ENCODE results near the gene STON2.
"Not testable (repeated sequence)": the region's sequence is repeated elsewhere in the genome, so short reads cannot be mapped to it uniquely, and the experiment has no call there.

STON2 gene

DNA sequence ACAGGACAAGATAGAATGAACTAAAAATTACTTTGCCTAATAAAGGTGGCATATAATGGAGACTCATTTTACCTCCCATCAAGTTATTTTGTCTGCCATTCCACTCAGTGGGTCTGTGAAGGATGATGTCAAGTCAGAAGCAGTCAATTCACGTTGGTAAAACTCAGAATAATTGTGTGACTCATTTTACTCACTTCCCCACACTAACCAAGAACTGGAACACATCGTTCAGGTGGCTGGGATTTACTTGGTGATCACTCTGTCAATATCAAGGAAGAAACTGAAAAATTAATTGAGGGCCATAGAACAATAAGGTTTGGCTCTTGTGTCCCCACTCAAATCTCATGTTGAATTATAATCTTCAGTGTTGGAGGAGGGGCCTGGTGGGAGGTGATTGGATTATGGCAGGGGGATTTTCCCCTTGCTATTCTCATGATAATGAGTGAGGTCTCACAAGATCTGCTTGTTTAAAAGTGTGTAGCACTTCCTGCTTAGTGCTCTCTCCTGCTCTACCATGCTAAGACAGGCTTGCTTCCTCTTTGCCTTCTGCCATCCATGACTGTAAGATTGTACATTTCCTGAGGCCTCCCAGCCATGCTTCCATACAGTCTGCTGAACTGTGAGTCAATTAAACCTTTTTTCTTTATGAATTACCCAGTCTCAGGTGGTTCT is 143.7 kb downstream of the STON2 start:
- Histone ChIP-seq H3K4me1 (ENCODE audit: control insufficient read depth in 1 of 2, insufficient read depth in 2 of 2, low read length in 2 of 2) (no peaks in the 10 kb centered on the region), H3K9me3 (ENCODE audit: control insufficient read depth in 1 of 2, low read length in 2 of 2) (no peaks in the 10 kb centered on the region), H3K36me3 (ENCODE audit: control insufficient read depth in 1 of 2, insufficient read depth in 2 of 2, low read length in 2 of 2) (no peaks in the 10 kb centered on the region), H3K27ac (ENCODE audit: low read length) (no peak overlapping the region), H3K4me3 (ENCODE audit: low read depth in 1 of 2, low read length in 2 of 2) (no peak overlapping the region), H3K27me3 (ENCODE audit: low read depth, low read length) (no peaks in the 10 kb centered on the region)

DNA sequence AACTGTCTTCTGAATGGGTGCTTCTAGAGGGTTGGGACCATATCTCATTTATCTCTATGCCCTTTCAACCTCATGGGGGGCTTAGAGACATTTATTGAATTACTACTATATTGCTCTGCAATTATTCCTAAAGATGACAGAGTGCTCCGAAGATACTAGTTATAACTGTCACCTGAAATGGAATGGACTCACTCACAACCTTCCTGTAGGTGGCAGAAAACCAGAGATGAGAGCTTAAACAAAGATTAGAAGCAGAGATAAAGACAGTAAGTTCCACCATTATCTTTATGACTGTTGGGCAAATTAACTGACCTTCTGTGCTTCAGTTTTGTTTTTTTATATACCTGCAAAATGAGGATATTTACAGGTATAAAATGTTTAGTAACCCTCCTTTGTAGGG is 147.8 kb downstream of the STON2 start:
- no peak overlapping the region for H3K4me3 ChIP-seq (ENCODE audit: low read depth in 1 of 2, low read length in 2 of 2)
- H3K27ac ChIP-seq (ENCODE audit: low read length): no peak overlapping the region
- H3K36me3 ChIP-seq (ENCODE audit: control insufficient read depth in 1 of 2, insufficient read depth in 2 of 2, low read length in 2 of 2): no peaks in the 10 kb centered on the region
- H3K9me3 ChIP-seq (ENCODE audit: control insufficient read depth in 1 of 2, low read length in 2 of 2): no peaks in the 10 kb centered on the region
- H3K27me3 ChIP-seq (ENCODE audit: low read depth, low read length): no peaks in the 10 kb centered on the region
- no peaks in the 10 kb centered on the region for H3K4me1 ChIP-seq (ENCODE audit: control insufficient read depth in 1 of 2, insufficient read depth in 2 of 2, low read length in 2 of 2)

DNA sequence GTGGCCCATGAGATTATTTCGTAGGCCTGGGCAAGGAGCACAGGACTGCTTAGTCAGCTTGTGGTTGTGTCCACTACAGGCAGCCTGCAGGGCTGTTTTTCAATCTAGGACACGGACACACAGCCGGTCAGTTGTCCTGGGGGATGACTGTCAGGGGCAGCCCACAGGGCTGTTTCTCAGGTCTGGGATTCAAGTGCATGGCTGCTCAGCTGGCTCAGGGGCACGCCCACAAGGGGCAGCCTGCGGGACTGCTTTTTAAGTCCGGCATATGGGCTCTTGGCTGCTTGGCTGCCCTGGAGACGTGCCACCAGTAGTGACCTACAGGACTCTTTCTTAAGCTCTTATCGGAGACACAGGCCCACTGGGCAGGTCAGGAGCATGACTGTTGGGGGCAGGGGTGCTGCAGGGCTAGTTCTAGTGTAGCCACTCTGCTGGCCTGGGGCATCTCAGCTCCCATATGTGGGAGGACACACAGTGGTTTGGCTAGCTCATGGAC is 152.8 kb downstream of the STON2 start:
- H3K27me3 ChIP-seq (ENCODE audit: low read depth, low read length): no peaks in the 10 kb centered on the region
- H3K4me1 ChIP-seq (ENCODE audit: control insufficient read depth in 1 of 2, insufficient read depth in 2 of 2, low read length in 2 of 2): no peaks in the 10 kb centered on the region
- H3K4me3 ChIP-seq (ENCODE audit: low read depth in 1 of 2, low read length in 2 of 2): no peak overlapping the region
- no peaks in the 10 kb centered on the region for H3K36me3 ChIP-seq (ENCODE audit: control insufficient read depth in 1 of 2, insufficient read depth in 2 of 2, low read length in 2 of 2)
- peaks cover 0 to 6% of the 10 kb centered on the region in 2 donors for H3K9me3 ChIP-seq (ENCODE audit: control insufficient read depth in 1 of 2, low read length in 2 of 2)
- H3K27ac ChIP-seq (ENCODE audit: low read length): no peak overlapping the region

DNA sequence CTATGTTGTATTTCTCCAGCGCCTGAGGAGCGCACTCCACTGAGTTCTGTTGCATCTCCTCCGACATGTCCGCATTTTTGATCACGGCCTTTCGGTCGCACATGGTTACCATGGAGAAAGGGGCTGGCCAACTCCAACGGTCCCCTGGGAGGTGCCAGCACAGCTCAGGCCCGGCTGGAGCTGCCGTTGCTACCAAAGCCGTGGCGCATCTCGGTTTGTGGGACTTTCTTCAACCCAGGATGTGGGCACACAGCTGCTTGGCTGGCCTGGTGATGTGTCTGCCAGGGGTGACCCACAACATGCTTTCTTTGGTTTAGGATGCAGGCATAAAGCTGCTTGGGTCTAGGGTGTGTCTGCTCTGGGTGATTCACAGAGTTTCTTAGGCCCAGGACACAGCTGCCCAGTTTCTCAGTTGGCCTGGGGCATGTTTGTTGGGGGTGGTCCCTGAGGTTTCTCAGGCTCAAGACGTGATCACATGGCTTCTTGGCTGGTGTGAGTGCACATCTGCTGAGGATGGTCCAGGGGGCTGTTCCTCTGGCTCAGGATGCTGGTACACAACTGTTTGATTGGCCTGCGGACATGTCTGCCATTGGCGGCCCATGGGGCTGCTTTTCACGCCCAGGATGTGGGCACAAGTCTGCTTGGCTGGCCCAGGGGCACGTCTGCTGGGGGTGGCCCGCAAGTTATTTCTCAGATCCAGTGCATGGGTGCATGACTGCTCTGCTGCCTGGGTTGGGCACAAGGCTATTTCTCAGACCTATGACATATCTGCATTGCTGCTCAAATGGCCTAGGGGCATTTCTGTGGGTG is 153.5 kb downstream of the STON2 start:
- no peaks in the 10 kb centered on the region for H3K36me3 ChIP-seq (ENCODE audit: control insufficient read depth in 1 of 2, insufficient read depth in 2 of 2, low read length in 2 of 2)
- no peak overlapping the region for H3K27ac ChIP-seq (ENCODE audit: low read length)
- no peaks in the 10 kb centered on the region for H3K4me1 ChIP-seq (ENCODE audit: control insufficient read depth in 1 of 2, insufficient read depth in 2 of 2, low read length in 2 of 2)
- peaks cover 0 to 6% of the 10 kb centered on the region in 2 donors for H3K9me3 ChIP-seq (ENCODE audit: control insufficient read depth in 1 of 2, low read length in 2 of 2)
- no peaks in the 10 kb centered on the region for H3K27me3 ChIP-seq (ENCODE audit: low read depth, low read length)
- H3K4me3 ChIP-seq (ENCODE audit: low read depth in 1 of 2, low read length in 2 of 2): no peak overlapping the region

DNA sequence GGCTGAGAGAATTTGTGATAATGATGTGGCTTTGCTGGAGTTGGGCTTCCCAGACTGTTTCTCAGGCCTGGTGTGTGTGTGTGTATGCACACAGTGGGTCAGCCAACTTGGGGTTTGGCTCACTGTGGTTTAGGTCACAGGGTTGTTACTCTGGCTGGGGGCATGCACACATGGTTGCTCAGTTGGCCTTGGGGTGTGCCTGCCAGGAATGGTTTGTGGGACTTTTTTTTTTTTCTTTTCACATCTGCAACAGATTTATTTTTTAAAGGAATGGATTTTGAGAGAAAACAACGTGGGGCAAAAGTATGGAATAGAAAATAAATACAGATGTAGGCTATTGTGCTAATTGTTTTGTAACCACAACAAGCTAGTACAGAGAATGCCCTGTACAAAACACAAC is 154.4 kb downstream of the STON2 start:
- no peaks in the 10 kb centered on the region for H3K27me3 ChIP-seq (ENCODE audit: low read depth, low read length)
- peaks cover 0 to 6% of the 10 kb centered on the region in 2 donors for H3K9me3 ChIP-seq (ENCODE audit: control insufficient read depth in 1 of 2, low read length in 2 of 2)
- H3K27ac ChIP-seq (ENCODE audit: low read length): no peak overlapping the region
- no peak overlapping the region for H3K4me3 ChIP-seq (ENCODE audit: low read depth in 1 of 2, low read length in 2 of 2)
- H3K36me3 ChIP-seq (ENCODE audit: control insufficient read depth in 1 of 2, insufficient read depth in 2 of 2, low read length in 2 of 2): no peaks in the 10 kb centered on the region
- H3K4me1 ChIP-seq (ENCODE audit: control insufficient read depth in 1 of 2, insufficient read depth in 2 of 2, low read length in 2 of 2): no peaks in the 10 kb centered on the region

DNA sequence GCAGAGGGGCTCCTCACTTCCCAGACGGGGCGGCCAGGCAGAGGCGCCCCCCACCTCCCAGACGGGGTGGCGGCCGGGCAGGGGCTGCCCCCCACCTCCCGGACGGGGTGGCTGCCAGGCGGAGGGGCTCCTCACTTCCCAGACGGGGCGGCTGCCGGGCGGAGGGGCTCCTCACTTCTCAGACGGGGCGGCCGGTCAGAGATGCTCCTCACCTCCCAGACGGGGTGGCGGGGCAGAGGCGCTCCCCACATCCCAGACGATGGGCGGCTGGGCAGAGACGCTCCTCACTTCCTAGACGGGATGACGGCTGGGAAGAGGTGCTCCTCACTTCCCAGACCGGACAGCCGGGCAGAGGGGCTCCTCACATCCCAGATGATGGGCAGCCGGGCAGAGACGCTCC is 155.7 kb downstream of the STON2 start:
- not testable (repeated sequence) for H3K4me3 ChIP-seq (ENCODE audit: low read depth in 1 of 2, low read length in 2 of 2); H3K4me1 ChIP-seq (ENCODE audit: control insufficient read depth in 1 of 2, insufficient read depth in 2 of 2, low read length in 2 of 2); H3K36me3 ChIP-seq (ENCODE audit: control insufficient read depth in 1 of 2, insufficient read depth in 2 of 2, low read length in 2 of 2); H3K27ac ChIP-seq (ENCODE audit: low read length); H3K27me3 ChIP-seq (ENCODE audit: low read depth, low read length); H3K9me3 ChIP-seq (ENCODE audit: control insufficient read depth in 1 of 2, low read length in 2 of 2)

DNA sequence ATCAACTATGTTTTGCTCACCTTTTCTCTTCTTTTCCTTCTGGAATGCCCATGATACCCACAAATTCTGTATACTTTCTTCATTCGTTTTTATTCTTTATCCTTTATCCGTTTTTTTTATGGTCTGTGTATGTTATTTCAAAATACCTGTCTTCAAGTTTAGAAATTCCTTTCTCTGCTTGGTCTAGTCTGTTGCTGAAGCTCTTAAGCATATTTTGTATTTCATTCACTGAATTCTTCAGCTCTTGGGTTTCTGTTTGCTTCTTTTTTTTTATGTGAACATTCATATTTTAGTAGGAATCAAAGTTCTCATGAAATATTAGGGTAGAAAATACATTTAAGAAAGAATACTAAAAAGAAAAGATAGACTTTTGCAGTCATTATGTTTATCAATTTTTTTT is 156.6 kb downstream of the STON2 start:
- H3K4me1 ChIP-seq (ENCODE audit: control insufficient read depth in 1 of 2, insufficient read depth in 2 of 2, low read length in 2 of 2): no peaks in the 10 kb centered on the region
- no peaks in the 10 kb centered on the region for H3K36me3 ChIP-seq (ENCODE audit: control insufficient read depth in 1 of 2, insufficient read depth in 2 of 2, low read length in 2 of 2)
- H3K27me3 ChIP-seq (ENCODE audit: low read depth, low read length): no peaks in the 10 kb centered on the region
- no peak overlapping the region for H3K27ac ChIP-seq (ENCODE audit: low read length)
- H3K9me3 ChIP-seq (ENCODE audit: control insufficient read depth in 1 of 2, low read length in 2 of 2): peaks cover 0 to 6% of the 10 kb centered on the region in 2 donors
- H3K4me3 ChIP-seq (ENCODE audit: low read depth in 1 of 2, low read length in 2 of 2): no peak overlapping the region

DNA sequence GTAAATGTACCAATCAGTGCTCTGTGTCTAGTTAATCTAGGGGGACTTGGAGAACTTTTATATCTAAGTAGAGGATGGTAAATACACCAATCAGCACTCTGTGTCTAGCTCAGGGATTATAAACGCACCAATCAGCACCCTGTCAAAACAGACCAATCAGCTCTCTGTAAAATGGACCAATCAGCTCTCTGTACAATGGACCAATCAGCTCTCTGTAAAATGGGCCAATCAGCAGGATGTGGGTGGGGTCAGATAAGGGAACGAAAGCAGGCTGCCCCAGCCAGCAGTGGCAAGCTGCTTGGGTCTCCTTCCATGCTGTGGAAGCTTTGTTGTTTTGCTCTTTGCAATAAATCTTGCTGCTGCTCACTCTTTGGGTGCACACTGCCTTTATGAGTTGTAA is 163.3 kb downstream of the STON2 start:
- not testable (repeated sequence) for H3K4me3 ChIP-seq (ENCODE audit: low read depth in 1 of 2, low read length in 2 of 2)

DNA sequence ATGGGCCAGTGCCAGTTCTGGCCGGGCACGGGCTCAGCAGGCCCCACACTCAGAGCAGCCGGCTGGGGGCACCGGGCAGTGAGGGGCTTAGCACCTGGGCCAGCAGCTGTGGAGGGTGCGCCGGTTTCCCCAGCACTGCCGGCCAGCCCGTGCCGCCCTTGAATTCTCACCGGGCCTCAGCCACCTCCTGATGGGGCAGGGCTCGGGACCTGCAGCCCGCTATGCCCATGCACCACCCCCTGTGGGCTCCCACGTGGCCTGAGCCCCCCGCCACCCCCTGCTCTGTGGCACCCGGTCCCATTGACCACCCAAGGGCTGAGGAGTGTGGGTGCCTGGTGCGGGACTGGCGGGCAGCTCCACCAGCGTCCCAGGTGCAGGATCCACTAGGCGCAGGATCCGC is 164.0 kb downstream of the STON2 start:
- no peaks in the 10 kb centered on the region for H3K27me3 ChIP-seq (ENCODE audit: low read depth, low read length)
- H3K36me3 ChIP-seq (ENCODE audit: control insufficient read depth in 1 of 2, insufficient read depth in 2 of 2, low read length in 2 of 2): no peaks in the 10 kb centered on the region
- no peak overlapping the region for H3K4me3 ChIP-seq (ENCODE audit: low read depth in 1 of 2, low read length in 2 of 2)
- H3K27ac ChIP-seq (ENCODE audit: low read length): no peak overlapping the region
- no peaks in the 10 kb centered on the region for H3K4me1 ChIP-seq (ENCODE audit: control insufficient read depth in 1 of 2, insufficient read depth in 2 of 2, low read length in 2 of 2)
- no peaks in the 10 kb centered on the region for H3K9me3 ChIP-seq (ENCODE audit: control insufficient read depth in 1 of 2, low read length in 2 of 2)

More for the DNA sequence above, 163.3 kb downstream of the STON2 start:
- not testable (repeated sequence) for H3K9me3 ChIP-seq (ENCODE audit: control insufficient read depth in 1 of 2, low read length in 2 of 2); H3K4me1 ChIP-seq (ENCODE audit: control insufficient read depth in 1 of 2, insufficient read depth in 2 of 2, low read length in 2 of 2); H3K27me3 ChIP-seq (ENCODE audit: low read depth, low read length); H3K36me3 ChIP-seq (ENCODE audit: control insufficient read depth in 1 of 2, insufficient read depth in 2 of 2, low read length in 2 of 2); H3K27ac ChIP-seq (ENCODE audit: low read length)

DNA sequence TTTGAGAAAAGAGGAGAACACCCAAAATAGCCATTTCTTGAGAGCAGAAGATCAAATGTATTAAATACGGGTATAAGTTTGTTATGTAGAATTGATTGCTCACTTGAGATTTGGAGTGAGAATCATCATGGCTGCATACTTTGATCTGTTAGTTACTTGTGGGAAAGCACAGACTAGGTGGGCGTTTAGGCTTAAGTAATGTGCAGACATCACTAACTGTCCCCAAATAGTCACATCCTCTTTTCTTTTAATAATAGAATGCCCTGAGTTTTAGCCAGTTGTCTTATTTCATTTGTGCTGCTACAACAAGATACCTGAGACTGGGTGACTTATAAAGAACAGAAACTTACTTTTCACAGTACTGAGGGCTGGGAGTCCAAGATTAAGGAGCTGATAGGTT is 165.0 kb downstream of the STON2 start:
- no peaks in the 10 kb centered on the region for H3K4me1 ChIP-seq (ENCODE audit: control insufficient read depth in 1 of 2, insufficient read depth in 2 of 2, low read length in 2 of 2)

DNA sequence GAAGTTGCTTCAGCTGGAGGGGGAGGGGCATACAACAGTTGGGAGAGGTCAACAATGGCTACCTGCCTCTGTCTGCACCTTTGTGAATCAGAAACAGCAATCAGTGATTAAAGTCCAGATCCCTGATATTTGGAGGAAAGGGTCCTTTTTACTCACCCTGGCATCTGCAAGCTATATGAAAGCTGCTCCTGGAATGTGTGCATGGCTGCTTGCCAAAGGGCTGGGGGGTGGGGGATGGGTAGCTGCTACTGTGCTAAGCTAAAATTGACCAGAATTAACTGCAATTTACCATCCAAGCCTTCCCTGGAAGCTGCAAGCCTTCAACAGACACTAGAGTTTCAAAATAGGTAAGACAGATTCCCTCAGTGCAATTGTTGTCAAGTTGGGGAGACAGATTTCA is 165.8 kb downstream of the STON2 start:
- no peaks in the 10 kb centered on the region for H3K36me3 ChIP-seq (ENCODE audit: control insufficient read depth in 1 of 2, insufficient read depth in 2 of 2, low read length in 2 of 2)
- no peak overlapping the region for H3K4me3 ChIP-seq (ENCODE audit: low read depth in 1 of 2, low read length in 2 of 2)
- H3K27me3 ChIP-seq (ENCODE audit: low read depth, low read length): no peaks in the 10 kb centered on the region
- H3K27ac ChIP-seq (ENCODE audit: low read length): no peak overlapping the region
- no peaks in the 10 kb centered on the region for H3K4me1 ChIP-seq (ENCODE audit: control insufficient read depth in 1 of 2, insufficient read depth in 2 of 2, low read length in 2 of 2)
- no peaks in the 10 kb centered on the region for H3K9me3 ChIP-seq (ENCODE audit: control insufficient read depth in 1 of 2, low read length in 2 of 2)

More for the DNA sequence above, 165.0 kb downstream of the STON2 start:
- Histone ChIP-seq H3K27me3 (ENCODE audit: low read depth, low read length) (no peaks in the 10 kb centered on the region), H3K27ac (ENCODE audit: low read length) (no peak overlapping the region), H3K9me3 (ENCODE audit: control insufficient read depth in 1 of 2, low read length in 2 of 2) (no peaks in the 10 kb centered on the region), H3K36me3 (ENCODE audit: control insufficient read depth in 1 of 2, insufficient read depth in 2 of 2, low read length in 2 of 2) (no peaks in the 10 kb centered on the region), H3K4me3 (ENCODE audit: low read depth in 1 of 2, low read length in 2 of 2) (no peak overlapping the region)
